Cardiac septum (tissue), 1 donor: Measurements from ENCODE around the gene GPR82. TPM values are rescaled to one million over a fixed set of nuclear protein-coding genes. Genes with fewer than 3 reads are reported as not detected.

Experiments
- DNase-seq: peaks from one replicate; pipeline ENCODE4 v3.0.0-alpha.2; 2020; ENCODE audit warnings: low spot score
- intact Hi-C: fragments of 100-400 bp; cut with DNase I; formaldehyde crosslinking; loops from one replicate; pipeline ENCODE4 v1.14.0; 2022
- total RNA-seq: library from RNA; stranded (reverse); fragmentation: NEBNext Ultra II Directional; extraction: Animal tissue kit (Norgen Biotek cat#: 25700); gene quantifications from one replicate; pipeline ENCODE4 v1.2.1, GENCODE V29; 2021
- donor health status: DM: no; HTN: no; CAD: no.

Gene GPR82
- total RNA-seq, 1 donor from 2014 or later: not detected

DNA sequence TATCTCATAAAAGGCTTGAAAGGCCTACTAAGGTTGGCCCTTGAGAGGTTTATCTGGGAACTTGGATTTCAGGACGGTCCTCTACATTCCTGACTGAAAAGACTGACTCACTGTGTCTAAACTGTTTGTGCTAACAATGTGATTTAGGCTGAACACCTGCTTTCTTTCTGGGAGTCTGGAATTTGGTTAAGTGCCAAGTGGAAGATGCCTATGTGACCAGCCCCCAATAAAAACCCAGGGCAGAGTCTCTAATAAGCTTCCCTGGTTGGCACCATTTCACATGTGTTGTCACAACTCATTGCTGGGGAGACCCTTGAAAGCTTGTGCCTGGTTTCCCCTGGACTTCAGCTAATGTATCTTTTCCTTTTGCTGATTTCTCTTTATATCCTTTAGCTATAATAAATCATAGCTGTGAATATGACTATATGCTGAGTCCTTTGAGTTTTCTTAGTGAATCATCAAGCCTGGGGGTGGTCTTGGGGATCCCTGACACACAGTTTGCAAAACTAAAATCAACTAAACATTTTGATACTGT lies 55.1 kb downstream of the GPR82 start:
- intact Hi-C loops: no loop called here
- DNase-seq: no peak

Other genes with a start within 250 kb of the GPR82 start
- gene GPR34, start 35.2 kb upstream of the GPR82 start, total RNA-seq: 2.0 TPM
- gene CASK, start 199.4 kb downstream of the GPR82 start, total RNA-seq: 18.8 TPM